ENCODE measurements around the gene B4GALT4. TPM values are rescaled to one million over a fixed set of nuclear protein-coding genes. Genes with fewer than 3 reads are reported as not detected.

The B4GALT4 gene
- total and polyA plus RNA-seq, 2 of the 4 experiments (the other 2 are of a cell fraction): 27.0 to 30.3 TPM

DNA sequence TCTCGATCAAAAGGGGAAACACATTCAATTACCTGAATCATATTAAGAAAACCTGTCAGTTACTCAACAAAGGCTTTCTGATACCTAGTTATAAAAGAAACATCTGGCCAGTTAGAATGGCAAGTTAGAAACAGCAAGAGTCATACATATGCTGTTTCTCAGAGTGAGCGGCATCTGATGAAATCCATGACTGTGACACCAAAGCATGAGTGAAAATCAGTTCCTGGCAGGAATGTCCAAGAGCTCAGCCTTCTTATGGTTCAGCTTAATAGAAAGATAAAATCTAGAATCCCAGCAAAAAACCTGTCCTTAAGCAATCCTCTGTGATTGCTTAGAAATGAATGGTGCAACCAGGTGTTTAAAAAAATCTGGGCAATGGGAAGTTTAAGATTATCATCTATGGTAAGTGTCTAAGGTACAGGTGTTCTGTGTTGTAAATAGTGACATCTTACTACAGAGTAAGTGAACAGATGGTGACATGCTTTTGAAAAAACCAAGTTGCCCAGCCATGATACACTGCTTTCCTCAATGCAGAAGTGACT lies 18.8 kb downstream of the B4GALT4 start:
- H2AK5ac ChIP-seq (ENCODE audit: low read depth, low read length): no peak overlapping the region
- no peak overlapping the region for H4K8ac ChIP-seq (ENCODE audit: low read depth in 2 of 2, low read length in 2 of 2)
- no peak overlapping the region for H2BK120ac ChIP-seq (ENCODE audit: low read depth, low read length)
- WGBS, 2 experiments (ENCODE audit: extremely low coverage in 2 of 2, insufficient read length in 1 of 2): 100% methylated on average over 2 of the region's 2 CpGs; no CpG with 5 or more reads in 1 of the 2 experiments
- H3K27me3 ChIP-seq (ENCODE audit: control insufficient read depth, insufficient read depth, low read length): no peaks in the 10 kb centered on the region
- no peak for TF ChIP-seq MAFK (IDR thresholded peaks at IDR 0.05; ENCODE audit: low read depth, low read length)
- TF ChIP-seq MXI1 (IDR thresholded peaks at IDR 0.05; ENCODE audit: borderline replicate concordance, low read depth, low read length): 0 out of 2 replicates have a peak, but pooled peaks have one; percentile 10
- peak; percentile 18; the same call in 1 of the 2 replicates for TF ChIP-seq CEBPB (IDR thresholded peaks at IDR 0.05; ENCODE audit: low read depth, low read length)
- ATAC-seq (ENCODE audit: low read depth) (peak; percentile 35; the same call in 1 of the 2 replicates), DNase-seq (peak; percentile 70)
- no peak overlapping the region for H3K23ac ChIP-seq (ENCODE audit: low read depth, low read length)
- no peak overlapping the region for H4K5ac ChIP-seq (ENCODE audit: low read depth, low read length)
- H2AFZ ChIP-seq (replicated peaks; ENCODE audit: low read length, poor library complexity): no peak overlapping the region
- peaks cover 5% of the 10 kb centered on the region; the same call in 1 of the 2 replicates for H3K4me1 ChIP-seq (ENCODE audit: control insufficient read depth, insufficient read depth, low read length)
- H2AK9ac ChIP-seq (replicated peaks; ENCODE audit: low read depth, low read length, poor library complexity): no peak overlapping the region
- H3K79me1 ChIP-seq (ENCODE audit: low read depth in 1 of 2, low read length in 2 of 2): peaks cover 13 to 25% of the 10 kb centered on the region in 2 experiments; a peak in 3 of 4 replicates
- ChIA-PET CTCF (no interaction called here), POLR2A (ENCODE audit: unreplicated experiment) (no interaction called here)
- H4K91ac ChIP-seq (ENCODE audit: insufficient read depth, low read depth, low read length): no peak overlapping the region
- peaks cover 56% of the 10 kb centered on the region for H3K36me3 ChIP-seq (ENCODE audit: control insufficient read depth, insufficient read depth, low read length)
- H2BK5ac ChIP-seq (ENCODE audit: low read depth, low read length, poor library complexity, severe bottlenecking): no peak overlapping the region
- H3K4ac ChIP-seq (ENCODE audit: low read depth, low read length): no peak overlapping the region
- H3K9me1 ChIP-seq (ENCODE audit: insufficient read depth, low read length): no peaks in the 10 kb centered on the region; the same call in 1 of the 2 replicates
- BruUV-seq (replicated peaks): no TSS peak
- H2BK20ac ChIP-seq (ENCODE audit: low read depth, low read length): no peak overlapping the region
- dilution Hi-C loops (cut with HindIII; ENCODE audit: low sequenced_read_pairs, unreplicated experiment): no loop called here
- no peak overlapping the region for H3K4me2 ChIP-seq (ENCODE audit: low read depth, low read length)
- no peak overlapping the region for H3K14ac ChIP-seq (replicated peaks; ENCODE audit: low read depth, low read length)
- no peak overlapping the region for H3K27ac ChIP-seq (ENCODE audit: insufficient read depth, low read length)
- H3K4me3 ChIP-seq (ENCODE audit: insufficient read depth, low read depth, low read length): no peak overlapping the region
- intact Hi-C loops (cut with micrococcal nuclease): no loop called here
- no peaks in the 10 kb centered on the region for H4K20me1 ChIP-seq (ENCODE audit: insufficient read depth, low read length)
- H2BK15ac ChIP-seq (ENCODE audit: low read depth, low read length): no peak overlapping the region
- no peaks in the 10 kb centered on the region for H3K9me3 ChIP-seq (ENCODE audit: control insufficient read depth, insufficient read depth, low read length)
- H3K9ac ChIP-seq (ENCODE audit: low read depth, low read length): no peak overlapping the region
- H3K18ac ChIP-seq (ENCODE audit: low read depth, low read length): no peak overlapping the region
- no peak overlapping the region for H3K56ac ChIP-seq (ENCODE audit: extremely low read depth, insufficient read depth, low read length)
- in situ Hi-C loops (cut with MboI; ENCODE audit: low sequenced_read_pairs): no loop called here
